ENCODE measurements around the gene LCE1B.

The LCE1B gene

GRCh38 chr1:152860129-152860528, 48.4 kb downstream of the LCE1B start:
- no peak for DNase-seq (ENCODE audit: low read depth in 2 of 3, low spot score in 1 of 3)

DNA sequence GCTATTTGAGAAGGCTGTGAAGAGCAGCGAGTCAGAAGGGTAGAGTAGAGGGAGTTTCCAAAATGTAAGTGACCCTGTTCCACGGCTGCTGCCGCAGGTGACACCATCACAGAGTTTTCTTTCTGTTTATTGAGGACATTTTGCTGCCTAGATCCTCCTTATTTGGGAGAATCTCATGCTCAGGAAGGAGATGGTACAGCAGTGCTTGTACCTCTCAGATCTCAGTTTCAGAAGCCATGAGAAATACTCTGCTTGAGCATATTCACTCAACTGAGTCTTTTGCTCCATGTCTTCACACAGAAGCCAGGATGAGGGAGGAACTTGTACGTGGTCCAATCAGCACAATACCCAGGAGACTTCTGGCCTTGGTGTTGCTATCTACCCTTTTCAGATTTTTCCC, 49.6 kb downstream of the LCE1B start:
- DNase-seq (ENCODE audit: low read depth in 2 of 3, low spot score in 1 of 3), result no peak

Data from stimulated activated CD4-positive, alpha-beta T cell treated with anti-CD3 and anti-CD28 coated beads, Interleukin-12 subunit alpha, Interleukin-12 subunit beta, amount 100 ng/mL, for 48 hours (primary cell).